Urinary bladder (tissue), 4 donors: Measurements from ENCODE around the gene MCTP1. TPM values are rescaled to one million over a fixed set of nuclear protein-coding genes. Genes with fewer than 3 reads are reported as not detected.
"Not testable (repeated sequence)": the region's sequence is repeated elsewhere in the genome, so short reads cannot be mapped to it uniquely, and the experiment has no call there.

Source experiments
- DNase-seq: peaks from one replicate; pipeline ENCODE4 v3.0.0-alpha.2; 2015; ENCODE audit errors: extremely low spot score
- H3K27ac ChIP-seq: one replicate; pipeline ENCODE4 v1.5.1; 2013; ENCODE audit warnings: low read depth, mild to moderate bottlenecking, moderate library complexity
- H3K36me3 ChIP-seq: one replicate; pipeline ENCODE4 v1.6.1; 2013; ENCODE audit warnings: mild to moderate bottlenecking, moderate library complexity; ENCODE audit not compliant: insufficient read depth
- H3K4me1 ChIP-seq: one replicate; pipeline ENCODE4 v1.6.1; 2013; ENCODE audit warnings: mild to moderate bottlenecking, moderate library complexity; ENCODE audit not compliant: insufficient read depth
- H3K4me3 ChIP-seq: one replicate; pipeline ENCODE4 v1.5.1; 2013; ENCODE audit warnings: low read depth, low read length
- WGBS: extraction: QIAGEN DNeasy Blood & Tissue Kit; methylation state at CpG from one replicate; pipeline ENCODE4 v1.1.7; 2013; 5-methylcytosine and 5-hydroxymethylcytosine counted together
- polyA plus RNA-seq: library from polyadenylated mRNA; stranded (reverse); fragments of 200-250 nt; gene quantifications from one replicate; pipeline ENCODE4 v1.2.3, GENCODE V29; 2013
- total RNA-seq: library from RNA; depleted of rRNA; stranded (reverse); fragments of >200 nt; gene quantifications from one replicate; pipeline ENCODE4 v1.2.3, GENCODE V29; 2014
- donor health status: healthy with polysubstance abuse.
- donor health status: healthy.

MCTP1 gene
- total and polyA plus RNA-seq, 2 donors: 10.5 to 45.7 TPM

DNA sequence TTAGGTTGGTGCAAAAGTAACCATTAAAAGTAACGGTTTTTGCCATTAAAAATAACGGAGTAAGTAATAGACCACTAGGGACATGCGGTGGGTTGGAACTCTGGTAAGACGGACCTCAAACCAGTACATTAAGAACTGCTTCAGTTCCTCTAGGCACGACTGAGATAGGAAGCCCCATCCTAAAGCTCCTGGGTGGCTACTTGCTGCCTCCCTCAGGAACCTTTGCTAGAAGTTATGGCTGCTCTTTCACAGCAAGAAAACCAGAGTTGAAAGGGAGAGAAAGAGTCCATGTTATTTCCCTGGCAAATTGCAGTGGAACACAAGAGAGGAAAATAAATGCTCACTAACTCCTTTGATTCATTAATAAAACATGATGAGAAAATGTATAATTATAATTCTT, 47.6 kb downstream of the MCTP1 start:
- 81% methylated on average over 5 of the region's 5 CpGs for WGBS
- Histone ChIP-seq H3K27ac (no peak overlapping the region), H3K4me3 (no peak overlapping the region), H3K4me1 (no peaks in the 10 kb centered on the region), H3K36me3 (no peaks in the 10 kb centered on the region)
- DNase-seq: no peak

DNA sequence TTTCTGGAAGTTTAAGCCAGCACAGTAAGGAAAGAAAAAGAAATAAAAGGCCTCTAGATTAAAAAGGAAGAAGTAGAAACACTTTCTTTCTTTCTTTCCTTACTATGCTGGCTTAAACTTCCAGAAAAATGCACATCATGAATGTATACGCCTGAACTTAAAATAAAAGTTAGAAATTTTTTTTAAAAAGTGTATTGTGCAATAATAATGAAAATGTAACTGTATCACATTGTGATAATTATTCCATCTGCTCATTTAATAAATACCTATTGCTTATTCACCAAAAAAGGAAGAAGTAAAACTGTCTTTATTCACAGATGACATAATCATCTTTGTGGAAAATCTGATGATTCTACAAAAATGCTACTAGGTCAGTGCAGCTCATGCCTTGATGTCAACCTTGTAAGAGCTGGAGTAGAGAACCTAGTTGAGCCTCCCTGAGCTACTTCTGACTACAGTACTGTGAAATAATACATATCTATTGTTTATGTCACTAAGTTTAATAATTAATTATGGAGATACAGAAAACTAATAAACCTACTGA, 49.4 kb downstream of the MCTP1 start:
- WGBS: 79% methylated on average over 1 of the region's 1 CpG
- H3K27ac ChIP-seq: no peak overlapping the region
- no peak for DNase-seq
- no peaks in the 10 kb centered on the region for H3K36me3 ChIP-seq
- H3K4me3 ChIP-seq: no peak overlapping the region
- no peaks in the 10 kb centered on the region for H3K4me1 ChIP-seq

GRCh38 chr5:95229646-95230045, 55.2 kb downstream of the MCTP1 start:
- no peak for DNase-seq
- Histone ChIP-seq H3K36me3 (no peaks in the 10 kb centered on the region), H3K27ac (no peak overlapping the region)

DNA sequence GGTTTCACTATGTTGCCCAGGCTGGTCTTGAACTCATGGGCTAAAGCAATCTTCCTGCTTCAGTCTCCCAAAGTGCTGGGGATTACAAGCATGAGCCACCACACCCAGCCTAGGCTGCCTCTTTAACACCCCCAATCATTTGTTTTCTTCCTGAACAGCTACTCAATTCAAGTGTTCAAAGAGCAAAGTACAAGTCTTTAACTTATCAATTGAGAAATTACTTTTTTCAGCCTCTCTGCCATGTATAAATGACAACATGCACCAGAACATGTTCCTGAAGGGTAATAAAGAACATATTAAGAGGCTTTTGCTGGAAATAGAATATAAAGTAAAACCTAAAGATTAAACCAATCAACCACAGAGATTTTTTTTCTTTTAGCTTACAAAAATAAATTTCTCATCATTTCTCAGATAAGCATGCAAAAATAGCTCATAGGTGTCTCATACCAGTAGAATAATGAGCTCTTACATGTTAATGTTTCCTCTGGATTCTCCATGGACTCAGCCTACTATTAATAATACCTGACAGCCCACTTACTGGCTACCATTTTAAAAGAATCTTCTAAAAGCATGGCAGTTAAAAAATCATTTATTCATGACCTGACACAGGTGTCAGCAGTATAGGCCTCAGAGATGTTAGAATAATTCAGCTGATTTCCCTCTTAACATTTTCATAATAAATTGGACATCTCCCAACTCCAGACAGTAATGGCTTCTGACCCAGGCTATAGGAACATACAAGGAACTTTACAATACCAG, 60.0 kb downstream of the MCTP1 start:
- no peaks in the 10 kb centered on the region for H3K36me3 ChIP-seq
- no peak overlapping the region for H3K4me3 ChIP-seq
- H3K4me1 ChIP-seq: no peaks in the 10 kb centered on the region
- DNase-seq: no peak
- no peak overlapping the region for H3K27ac ChIP-seq

More at GRCh38 chr5:95229646-95230045, 55.2 kb downstream of the MCTP1 start:
- 96% methylated on average over 2 of the region's 2 CpGs for WGBS
- Histone ChIP-seq H3K4me1 (no peaks in the 10 kb centered on the region), H3K4me3 (no peak overlapping the region)

DNA sequence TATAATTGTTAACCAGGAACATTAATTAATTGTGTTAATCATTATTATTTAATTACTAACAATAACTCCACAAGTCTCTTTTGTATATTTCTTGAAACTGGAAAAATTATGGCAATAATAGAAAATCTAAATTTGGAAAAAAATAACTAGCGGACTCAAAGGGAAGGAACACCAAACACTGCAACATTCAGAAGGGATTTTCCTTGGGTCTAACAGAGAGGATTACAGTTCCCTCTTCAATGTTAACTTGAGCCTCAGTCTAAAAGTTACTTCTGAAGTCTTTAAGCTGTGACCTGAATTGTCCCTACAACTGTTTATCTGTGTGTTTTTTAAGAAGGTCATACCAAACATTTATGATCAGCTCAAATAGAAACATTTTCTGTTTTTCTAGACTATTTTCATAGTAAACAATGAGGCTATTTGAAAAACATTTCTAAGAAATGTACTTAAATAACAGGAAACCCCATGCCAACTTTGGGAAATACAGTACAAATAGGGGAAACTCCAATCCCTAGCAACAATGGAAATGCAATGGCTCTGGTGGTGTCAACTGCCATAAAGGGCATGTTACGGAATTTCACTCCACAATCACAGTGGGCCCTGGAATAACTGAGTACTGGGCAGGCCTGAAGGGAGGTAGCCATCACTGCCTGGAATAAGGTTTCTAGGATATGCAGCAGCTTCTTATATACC, 61.2 kb downstream of the MCTP1 start:
- DNase-seq: no peak
- no peak overlapping the region for H3K4me3 ChIP-seq
- no peaks in the 10 kb centered on the region for H3K36me3 ChIP-seq
- H3K4me1 ChIP-seq: no peaks in the 10 kb centered on the region
- no peak overlapping the region for H3K27ac ChIP-seq
- 95% methylated on average over 2 of the region's 2 CpGs for WGBS

- Histone ChIP-seq H3K4me3 (no peak overlapping the region), H3K4me1 (no peaks in the 10 kb centered on the region), H3K27ac (no peak overlapping the region), H3K36me3 (no peaks in the 10 kb centered on the region)
- no peak for DNase-seq
- WGBS: 87% methylated on average over 2 of the region's 2 CpGs
Measured at GRCh38 chr5:95222836-95223235, 62.1 kb downstream of the MCTP1 start.

GRCh38 chr5:95221234-95221633, 63.7 kb downstream of the MCTP1 start:
- DNase-seq: no peak
- 87% methylated on average over 2 of the region's 2 CpGs for WGBS
- H3K36me3 ChIP-seq: no peaks in the 10 kb centered on the region
- no peak overlapping the region for H3K4me3 ChIP-seq
- H3K27ac ChIP-seq: no peak overlapping the region
- no peaks in the 10 kb centered on the region for H3K4me1 ChIP-seq

- H3K27ac ChIP-seq: no peak overlapping the region
- no peaks in the 10 kb centered on the region for H3K36me3 ChIP-seq
- H3K4me3 ChIP-seq: no peak overlapping the region
- 80% methylated on average over 1 of the region's 1 CpG for WGBS
- H3K4me1 ChIP-seq: no peaks in the 10 kb centered on the region
- DNase-seq: no peak
Measured at GRCh38 chr5:95220381-95220780, 64.5 kb downstream of the MCTP1 start.

DNA sequence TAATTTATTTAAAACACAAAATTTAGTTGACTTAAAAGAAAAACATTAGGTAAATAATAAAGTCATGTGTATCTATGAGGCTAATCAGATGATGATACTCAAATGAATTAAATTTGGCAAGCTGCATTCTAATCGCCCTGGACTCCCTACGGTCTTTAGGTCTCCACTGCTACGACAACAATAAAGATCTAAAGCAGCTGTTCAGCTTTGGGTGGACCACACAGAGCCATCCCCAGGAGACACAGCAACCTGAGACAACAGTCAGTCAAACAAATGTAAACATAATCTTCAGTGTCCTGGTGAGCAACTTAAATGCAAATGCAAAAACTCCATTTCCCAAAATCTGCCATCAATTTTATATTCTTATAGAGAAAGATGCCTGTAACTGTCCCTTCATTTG, 65.5 kb downstream of the MCTP1 start:
- WGBS: 50% methylated on average over 3 of the region's 3 CpGs
- H3K27ac ChIP-seq: no peak overlapping the region
- no peaks in the 10 kb centered on the region for H3K36me3 ChIP-seq
- no peaks in the 10 kb centered on the region for H3K4me1 ChIP-seq
- no peak overlapping the region for H3K4me3 ChIP-seq
- no peak for DNase-seq

- 88% methylated on average over 2 of the region's 2 CpGs for WGBS
- DNase-seq: no peak
- no peak overlapping the region for H3K4me3 ChIP-seq
- H3K27ac ChIP-seq: no peak overlapping the region
- no peaks in the 10 kb centered on the region for H3K36me3 ChIP-seq
- no peaks in the 10 kb centered on the region for H3K4me1 ChIP-seq
Measured at GRCh38 chr5:95217881-95218280, 67.0 kb downstream of the MCTP1 start.

DNA sequence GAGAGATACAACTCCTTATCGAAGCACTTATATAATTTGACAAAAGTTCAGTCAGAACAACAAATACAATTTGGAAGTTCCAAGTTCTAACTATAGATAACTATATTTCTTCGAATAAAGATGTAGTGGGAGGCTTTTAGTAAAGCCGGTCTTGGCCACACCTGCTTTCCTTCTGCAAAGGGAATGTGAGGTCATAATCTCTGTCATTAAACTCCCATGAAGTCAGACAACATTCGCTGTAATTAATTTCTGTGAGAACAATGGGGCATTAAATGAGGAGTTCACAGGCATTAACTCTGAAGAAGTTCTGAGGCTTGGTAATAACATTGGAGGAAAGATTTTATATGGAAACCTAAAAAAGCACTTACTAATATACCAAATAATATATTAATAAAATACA, 67.5 kb downstream of the MCTP1 start:
- no peaks in the 10 kb centered on the region for H3K36me3 ChIP-seq
- no peak for DNase-seq
- no peaks in the 10 kb centered on the region for H3K4me1 ChIP-seq
- no peak overlapping the region for H3K4me3 ChIP-seq
- no peak overlapping the region for H3K27ac ChIP-seq
- 75% methylated on average over 4 of the region's 4 CpGs for WGBS

GRCh38 chr5:95216136-95216955, 68.5 kb downstream of the MCTP1 start:
- H3K27ac ChIP-seq: no peak overlapping the region
- 32% methylated on average over 4 of the region's 4 CpGs for WGBS
- H3K36me3 ChIP-seq: no peaks in the 10 kb centered on the region
- no peak overlapping the region for H3K4me3 ChIP-seq
- DNase-seq: no peak
- no peaks in the 10 kb centered on the region for H3K4me1 ChIP-seq

DNA sequence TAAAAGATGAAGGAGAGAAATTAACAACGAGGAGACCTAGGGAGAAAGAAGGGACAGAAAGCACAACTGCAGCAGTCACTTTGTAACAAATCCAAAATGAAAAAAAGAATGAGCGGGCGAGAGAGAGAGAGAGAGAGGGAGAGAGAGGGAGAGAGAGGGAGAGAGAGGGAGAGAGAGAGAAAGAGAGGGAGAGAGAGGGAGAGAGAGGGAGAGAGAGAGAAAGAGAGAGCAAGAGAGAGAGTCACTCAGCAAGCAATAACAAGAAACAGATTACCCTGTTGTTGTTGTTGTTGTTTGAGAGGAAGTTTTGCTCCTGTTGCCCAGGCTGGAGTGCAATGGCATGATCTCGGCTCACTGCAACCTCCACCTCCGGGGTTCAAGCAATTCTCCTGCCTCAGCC, 77.1 kb downstream of the MCTP1 start:
- not testable (repeated sequence) for H3K27ac ChIP-seq, DNase-seq, H3K4me1 ChIP-seq, H3K4me3 ChIP-seq, H3K36me3 ChIP-seq
- 82% methylated on average over 5 of the region's 5 CpGs for WGBS
